ENCODE data around the gene IGSF23. TPM values are rescaled to one million over a fixed set of nuclear protein-coding genes. Genes with fewer than 3 reads are reported as not detected.
A peak's percentile ranks its signal among the peaks of the same experiment; 100 is the strongest.

The IGSF23 gene
- total RNA-seq, 4 donors from 2014 or later = not detected

DNA sequence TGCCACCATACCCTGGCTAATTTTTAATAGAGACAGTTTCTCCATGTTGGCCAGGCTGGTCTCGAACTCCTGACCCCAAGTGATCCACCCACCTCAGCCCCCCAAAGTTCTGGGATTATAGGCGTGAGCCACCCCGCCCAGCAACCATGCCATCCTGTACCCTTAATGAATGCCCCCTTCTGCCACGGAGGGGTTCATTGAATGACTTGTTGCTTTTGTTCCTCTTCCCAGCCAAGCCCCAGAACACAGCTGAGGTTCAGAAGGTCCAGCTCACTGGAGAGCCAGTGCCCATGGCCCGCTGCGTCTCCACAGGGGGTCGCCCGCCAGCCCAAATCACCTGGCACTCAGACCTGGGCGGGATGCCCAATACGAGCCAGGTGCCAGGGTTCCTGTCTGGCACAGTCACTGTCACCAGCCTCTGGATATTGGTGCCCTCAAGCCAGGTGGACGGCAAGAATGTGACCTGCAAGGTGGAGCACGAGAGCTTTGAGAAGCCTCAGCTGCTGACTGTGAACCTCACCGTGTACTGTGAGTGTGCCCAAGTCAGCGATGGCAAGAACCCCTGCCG is 36.3 kb downstream of the IGSF23 start:
- DNase-seq = no peak
- H3K27ac ChIP-seq = no peak overlapping the region
- H3K27me3 ChIP-seq = no peaks in the 10 kb centered on the region
- H3K4me1 ChIP-seq = peaks cover 5 to 37% (median 6%) of the 10 kb centered on the region in 3 donors
- 93 to 97% methylated on average over 3 to 6 of the region's 15 CpGs for WGBS, 2 donors
- intact Hi-C loops (cut with DNase I) = no loop called here
- no peak for TF ChIP-seq POLR2A (IDR thresholded peaks at IDR 0.05)
- TF ChIP-seq, protein P1, sequence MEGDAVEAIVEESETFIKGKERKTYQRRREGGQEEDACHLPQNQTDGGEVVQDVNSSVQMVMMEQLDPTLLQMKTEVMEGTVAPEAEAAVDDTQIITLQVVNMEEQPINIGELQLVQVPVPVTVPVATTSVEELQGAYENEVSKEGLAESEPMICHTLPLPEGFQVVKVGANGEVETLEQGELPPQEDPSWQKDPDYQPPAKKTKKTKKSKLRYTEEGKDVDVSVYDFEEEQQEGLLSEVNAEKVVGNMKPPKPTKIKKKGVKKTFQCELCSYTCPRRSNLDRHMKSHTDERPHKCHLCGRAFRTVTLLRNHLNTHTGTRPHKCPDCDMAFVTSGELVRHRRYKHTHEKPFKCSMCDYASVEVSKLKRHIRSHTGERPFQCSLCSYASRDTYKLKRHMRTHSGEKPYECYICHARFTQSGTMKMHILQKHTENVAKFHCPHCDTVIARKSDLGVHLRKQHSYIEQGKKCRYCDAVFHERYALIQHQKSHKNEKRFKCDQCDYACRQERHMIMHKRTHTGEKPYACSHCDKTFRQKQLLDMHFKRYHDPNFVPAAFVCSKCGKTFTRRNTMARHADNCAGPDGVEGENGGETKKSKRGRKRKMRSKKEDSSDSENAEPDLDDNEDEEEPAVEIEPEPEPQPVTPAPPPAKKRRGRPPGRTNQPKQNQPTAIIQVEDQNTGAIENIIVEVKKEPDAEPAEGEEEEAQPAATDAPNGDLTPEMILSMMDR (IDR thresholded peaks at IDR 0.05) = no peak
- H3K9me3 ChIP-seq = no peaks in the 10 kb centered on the region
- no peak overlapping the region for H3K4me3 ChIP-seq
- peaks cover 10 to 73% (median 26%) of the 10 kb centered on the region in 3 donors for H3K36me3 ChIP-seq

DNA sequence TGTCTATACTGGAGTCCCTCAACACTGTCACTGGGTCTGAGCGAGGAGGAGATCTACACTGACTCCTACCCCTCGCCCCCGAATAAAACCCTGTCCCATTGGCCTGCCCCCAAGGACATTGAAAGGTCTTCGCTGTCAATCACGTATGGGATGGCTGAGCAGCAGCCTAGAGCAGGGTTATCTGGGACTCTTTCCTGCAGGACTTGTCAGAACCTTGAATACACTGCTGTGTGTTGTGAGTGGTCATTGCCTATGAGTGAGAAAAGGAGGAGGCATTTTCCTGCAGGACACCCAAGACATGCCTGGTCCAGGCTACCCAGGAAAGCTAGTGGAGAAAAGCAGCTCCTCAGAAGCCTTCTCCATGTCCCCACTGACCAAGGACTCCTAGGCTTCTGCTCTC is 40.0 kb downstream of the IGSF23 start:
- Histone ChIP-seq H3K27me3 (no peaks in the 10 kb centered on the region), H3K9me3 (no peaks in the 10 kb centered on the region), H3K36me3 (peaks cover 13 to 88% (median 26%) of the 10 kb centered on the region in 3 donors), H3K27ac (no peak overlapping the region), H3K4me1 (peaks cover 5 to 13% (median 5%) of the 10 kb centered on the region in 3 donors), H3K4me3 (no peak overlapping the region)
- DNase-seq = no peak
- TF ChIP-seq, protein P1 (IDR thresholded peaks at IDR 0.05) = no peak
- no peak for TF ChIP-seq POLR2A (IDR thresholded peaks at IDR 0.05)
- intact Hi-C loops (cut with DNase I) = no loop called here
- 96 to 97% methylated on average over 4 of the region's 5 CpGs for WGBS, 2 donors

DNA sequence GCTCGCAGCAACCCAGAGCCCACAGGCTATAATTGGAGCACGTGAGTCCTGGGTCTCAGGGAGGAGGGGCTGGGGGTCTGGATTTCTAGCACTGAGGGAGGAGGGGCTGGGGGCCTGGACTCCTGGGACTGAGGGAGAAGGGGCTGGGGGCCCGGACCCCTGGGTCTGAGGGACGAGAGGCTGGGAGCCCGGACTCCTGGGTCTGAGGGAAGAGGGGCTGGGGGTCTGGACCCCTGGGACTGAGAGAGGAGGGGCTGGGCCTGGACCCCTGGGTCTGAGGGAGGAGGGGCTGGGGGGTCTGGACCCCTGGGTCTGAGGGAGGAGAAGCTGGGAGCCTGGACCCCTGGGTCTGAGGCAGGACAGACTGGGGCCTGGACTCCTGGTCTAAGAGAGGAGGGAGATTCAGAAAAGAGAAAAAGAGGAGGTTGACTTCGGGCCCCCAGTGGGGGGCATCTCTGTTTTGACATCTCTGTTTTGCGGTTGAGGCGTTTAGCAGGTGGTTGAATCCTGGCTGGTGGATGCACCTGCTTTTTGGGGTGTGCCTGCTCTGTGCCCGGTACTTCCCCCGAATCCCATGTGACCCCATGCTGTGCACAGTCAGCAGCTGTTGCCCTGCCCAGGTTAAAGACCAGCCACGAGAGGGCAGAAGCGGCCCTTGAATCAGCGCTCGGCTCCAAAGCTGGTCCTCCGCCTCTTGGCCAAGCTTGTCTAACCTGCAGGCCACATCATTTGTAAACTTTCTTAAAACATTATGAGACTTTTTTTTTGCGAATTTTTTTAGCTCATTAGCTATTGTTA is 40.8 kb downstream of the IGSF23 start:
- Histone ChIP-seq H3K27me3 (no peaks in the 10 kb centered on the region), H3K27ac (no peak overlapping the region), H3K9me3 (no peaks in the 10 kb centered on the region), H3K4me3 (no peak overlapping the region), H3K36me3 (peaks cover 19 to 91% (median 26%) of the 10 kb centered on the region in 3 donors), H3K4me1 (peaks cover 4 to 6% (median 5%) of the 10 kb centered on the region in 3 donors)
- 23 to 24% methylated on average over 11 of the region's 16 CpGs for WGBS, 2 donors
- intact Hi-C loops (cut with DNase I) = no loop called here
- DNase-seq = no peak
- TF ChIP-seq, protein P1 (IDR thresholded peaks at IDR 0.05) = peak; percentile 58 to 90 (median 75)
- no peak for TF ChIP-seq POLR2A (IDR thresholded peaks at IDR 0.05)

DNA sequence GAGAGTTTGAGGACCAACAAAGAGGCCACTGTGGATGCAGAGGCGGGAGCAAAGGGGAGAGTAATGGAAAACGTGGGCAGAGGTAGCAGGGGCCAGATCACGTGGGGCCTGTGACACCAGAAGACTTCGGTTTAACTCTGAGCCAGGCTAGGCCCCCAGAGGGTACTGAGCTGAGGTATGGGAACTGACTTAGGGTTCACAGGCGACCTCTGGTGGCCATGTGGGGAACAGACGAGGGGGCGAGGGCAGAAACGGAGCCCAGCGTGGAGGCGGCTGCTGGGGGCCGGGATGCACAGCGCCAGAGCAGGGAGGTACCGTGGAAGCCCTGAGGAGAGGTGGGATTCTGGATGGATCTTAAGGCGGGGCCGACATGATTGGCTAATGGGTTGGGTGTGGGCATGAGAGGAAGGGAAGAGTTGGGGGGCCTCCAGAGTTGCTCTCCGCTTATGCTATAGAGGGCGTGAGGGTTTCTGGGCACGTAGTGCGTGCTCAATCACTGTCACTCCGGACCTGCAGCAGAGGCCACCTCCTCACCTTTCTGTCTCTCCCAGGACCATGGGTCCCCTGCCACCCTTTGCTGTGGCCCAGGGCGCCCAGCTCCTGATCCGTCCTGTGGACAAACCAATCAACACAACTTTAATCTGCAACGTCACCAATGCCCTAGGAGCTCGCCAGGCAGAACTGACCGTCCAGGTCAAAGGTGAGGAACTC is 44.0 kb downstream of the IGSF23 start:
- Histone ChIP-seq H3K27ac (no peak overlapping the region), H3K4me3 (no peak overlapping the region), H3K4me1 (peaks cover 4 to 6% (median 5%) of the 10 kb centered on the region in 3 donors), H3K9me3 (no peaks in the 10 kb centered on the region), H3K27me3 (no peaks in the 10 kb centered on the region), H3K36me3 (peaks cover 17 to 91% (median 38%) of the 10 kb centered on the region in 3 donors)
- TF ChIP-seq, protein P1 (IDR thresholded peaks at IDR 0.05) = peak; percentile 77 to 90 (median 80)
- TF ChIP-seq POLR2A (IDR thresholded peaks at IDR 0.05) = no peak
- no peak for DNase-seq
- intact Hi-C loops (cut with DNase I) = loop anchor here (5.0 kb wide), 1 partner anchor 80 kb away; no protein-coding TSS in a partner anchor
- WGBS, 2 donors = 34 to 39% methylated on average over 21 of the region's 25 CpGs
